DMS53 (cell line): ENCODE data around the gene NTRK2.
A peak's percentile ranks its signal among the peaks of the same experiment; 100 is the strongest.

Experiments used
- DNase-seq: peaks from one replicate; lab custom pipeline; 2025; lab: John Stamatoyannopoulos, UW

Gene NTRK2

DNA sequence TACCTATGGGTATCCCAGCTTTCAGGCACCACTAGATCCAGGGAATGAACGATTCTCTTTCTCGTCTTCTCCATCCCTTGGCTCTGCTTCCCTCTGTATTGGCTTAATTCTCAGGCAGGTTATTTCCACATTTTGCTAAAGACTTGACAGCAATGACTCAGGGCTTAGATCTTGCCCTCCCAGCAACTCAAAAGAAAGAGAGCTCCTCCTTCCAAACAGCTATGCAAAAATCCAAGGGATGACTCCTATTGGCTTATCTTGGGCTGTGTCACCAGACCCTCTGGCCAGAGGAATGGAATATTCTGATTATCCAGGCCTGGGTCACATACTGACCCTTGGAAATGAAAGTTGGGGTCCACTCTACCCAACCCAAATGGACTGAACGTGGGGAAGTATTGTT, 270.2 kb downstream of the NTRK2 start:
- no peak for DNase-seq

DNA sequence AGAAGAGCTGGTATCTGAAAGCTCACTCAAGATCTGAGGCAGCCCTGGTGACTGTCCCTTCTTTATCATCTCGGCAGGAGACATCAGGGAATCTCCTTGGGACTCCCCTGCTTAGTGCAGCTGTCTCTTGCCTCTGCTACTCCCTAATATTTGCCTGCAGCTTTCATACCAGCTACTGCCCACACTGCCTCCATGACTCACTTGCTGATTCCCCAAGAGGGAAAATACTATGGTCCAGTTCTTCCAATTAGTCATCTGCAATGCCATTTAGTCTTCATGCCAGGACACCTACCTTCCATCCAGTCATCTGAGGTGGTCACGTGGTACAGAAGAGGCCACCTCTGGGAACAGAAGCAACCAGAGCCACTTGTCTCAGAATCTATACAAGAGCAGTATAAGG, 270.8 kb downstream of the NTRK2 start:
- no peak for DNase-seq

DNA sequence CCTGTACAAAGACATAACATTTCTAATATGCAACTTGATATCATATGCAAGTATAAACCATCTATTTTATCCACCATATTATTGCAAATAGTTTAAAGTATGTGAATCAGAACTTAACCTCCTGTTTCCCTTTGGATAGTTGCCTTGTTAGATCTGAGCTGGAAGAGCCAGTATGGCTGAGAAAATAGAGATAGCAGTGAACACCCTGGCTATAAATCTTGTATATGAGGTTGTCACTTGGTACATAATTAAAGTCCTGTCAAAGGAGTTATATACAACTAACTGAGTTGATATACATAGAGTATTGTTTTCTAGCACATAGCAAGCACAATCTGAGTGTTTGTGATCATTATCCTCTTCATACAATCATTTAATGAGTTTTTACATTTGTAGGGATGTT, 272.3 kb downstream of the NTRK2 start:
- no peak for DNase-seq

GRCh38 chr9:84943482-84944050, 274.0 kb downstream of the NTRK2 start:
- no peak for DNase-seq

- no peak for DNase-seq
These were observed 276.5 kb downstream of the NTRK2 start for GRCh38 chr9:84945878-84946538.

- DNase-seq, result no peak
These were observed 278.0 kb downstream of the NTRK2 start for GRCh38 chr9:84947412-84947972.

DNA sequence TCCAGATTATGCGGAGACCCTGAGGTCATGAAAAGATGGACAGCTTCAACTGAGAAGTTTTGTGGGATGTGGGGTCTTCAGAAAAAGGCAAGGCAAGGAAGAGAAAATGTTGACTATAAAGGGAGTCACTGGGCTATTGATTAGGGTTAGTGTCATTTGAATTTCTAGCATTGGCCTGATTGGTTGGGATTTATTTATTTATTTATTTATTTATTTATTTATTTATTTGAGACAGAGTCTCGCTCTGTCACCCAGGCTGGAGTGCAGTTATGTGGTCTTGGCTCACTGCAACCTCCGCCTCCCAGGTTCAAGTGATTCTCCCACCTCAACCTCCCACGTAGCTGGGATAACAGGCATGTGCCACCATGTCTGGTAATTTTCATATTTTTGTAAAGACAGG, 279.7 kb downstream of the NTRK2 start:
- DNase-seq, result no peak

GRCh38 chr9:84949971-84950370, 280.4 kb downstream of the NTRK2 start:
- no peak for DNase-seq

DNA sequence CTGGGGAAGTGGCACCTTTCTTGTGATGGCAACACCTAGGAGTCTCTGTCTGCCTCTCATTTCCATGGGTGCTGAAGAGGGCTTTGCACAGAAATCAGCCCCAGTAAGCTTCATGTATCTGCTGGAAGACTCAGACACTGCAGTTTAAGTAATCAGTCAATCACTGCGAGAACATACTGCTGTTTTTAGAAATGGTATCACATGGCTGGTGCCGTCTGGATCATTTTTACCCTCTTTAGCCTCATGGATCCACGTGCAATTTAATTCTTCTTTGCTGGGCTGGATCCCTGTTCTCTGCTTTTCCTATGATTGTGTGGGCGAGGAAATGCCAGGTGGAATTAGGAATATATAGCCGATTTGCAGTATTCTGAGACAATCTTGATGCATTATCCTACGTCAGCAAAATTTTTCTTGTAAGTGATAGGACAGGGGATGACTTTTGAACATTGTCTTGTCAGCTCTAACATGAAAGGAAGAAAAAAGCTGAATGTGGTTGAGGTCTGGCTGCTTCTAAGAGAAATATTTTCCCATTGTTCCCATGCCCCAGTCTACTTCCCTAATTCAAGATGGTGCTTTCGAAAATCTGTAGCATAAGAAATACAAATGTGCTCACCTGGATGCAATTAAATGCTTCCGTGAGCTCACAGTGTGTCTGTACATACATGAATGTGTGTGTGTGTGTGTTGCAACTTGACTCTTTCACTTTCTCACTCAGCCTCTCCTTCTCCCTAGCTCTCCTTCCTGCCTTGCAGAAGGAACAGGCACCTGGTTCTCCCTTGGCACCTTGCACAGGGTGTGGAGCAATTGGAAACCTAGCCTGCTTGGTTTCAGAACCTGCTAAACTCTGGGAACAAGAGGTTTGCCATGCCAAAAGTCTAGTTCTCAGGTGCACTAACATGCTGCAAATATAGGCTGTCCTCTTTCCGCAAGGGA, 281.6 kb downstream of the NTRK2 start:
- DNase-seq, result no peak

DNA sequence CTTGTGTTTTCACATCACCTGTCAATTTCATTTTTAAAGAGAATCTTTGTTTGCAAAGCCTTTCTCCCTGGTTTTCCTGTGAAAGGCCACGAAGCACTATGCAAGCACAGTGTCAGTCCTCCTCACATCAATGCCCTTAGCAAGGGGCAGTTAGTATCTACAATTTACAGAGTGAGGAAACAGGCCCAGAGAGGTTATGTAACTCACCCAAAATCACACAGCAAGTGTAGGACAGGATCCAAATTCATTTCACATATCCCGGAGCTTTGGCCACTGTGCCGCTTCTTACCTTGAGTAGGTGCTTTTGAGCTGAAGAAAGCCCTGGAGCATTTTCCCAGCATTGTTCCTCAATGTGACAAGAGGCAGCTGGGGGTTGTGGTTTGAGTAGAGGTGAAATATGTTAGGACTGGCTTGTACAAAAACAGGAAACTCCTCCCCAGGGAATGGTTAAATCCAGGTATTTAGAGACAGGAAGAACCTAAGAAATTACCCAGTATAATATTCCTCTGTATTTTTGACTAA, 283.8 kb downstream of the NTRK2 start:
- DNase-seq, result no peak

GRCh38 chr9:84953797-84954705, 284.5 kb downstream of the NTRK2 start:
- peak; percentile 47 for DNase-seq

GRCh38 chr9:84955155-84955554, 285.6 kb downstream of the NTRK2 start:
- DNase-seq, result no peak

GRCh38 chr9:84955971-84956370, 286.4 kb downstream of the NTRK2 start:
- no peak for DNase-seq

DNA sequence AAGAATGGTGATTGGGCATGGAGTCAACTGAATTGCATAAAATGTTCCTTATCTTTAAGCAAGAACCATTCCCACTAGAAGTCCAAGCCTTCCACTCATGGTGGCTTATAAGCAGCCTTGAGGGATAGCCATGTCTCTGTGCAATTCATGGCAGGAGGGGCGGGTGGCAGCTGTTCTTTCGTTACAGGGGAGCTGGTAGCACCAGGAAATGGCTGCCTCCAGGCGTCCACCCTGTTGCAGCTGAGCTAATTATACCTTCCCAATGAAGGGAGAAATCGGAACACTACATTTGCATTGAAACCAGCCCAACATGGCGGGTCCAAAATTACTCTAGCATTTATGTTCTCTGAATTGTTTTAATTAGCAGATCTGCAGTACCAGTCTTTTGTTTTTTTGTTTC, 289.8 kb downstream of the NTRK2 start:
- DNase-seq, result no peak

- no peak for DNase-seq
These were observed 297.6 kb downstream of the NTRK2 start for GRCh38 chr9:84966876-84967830.

- no peak for DNase-seq
These were observed 299.6 kb downstream of the NTRK2 start for GRCh38 chr9:84969084-84969483.

- DNase-seq, result no peak
These were observed 300.2 kb downstream of the NTRK2 start for GRCh38 chr9:84969736-84970135.

- no peak for DNase-seq
These were observed 300.9 kb downstream of the NTRK2 start for GRCh38 chr9:84970432-84970831.

- no peak for DNase-seq
These were observed 302.0 kb downstream of the NTRK2 start for GRCh38 chr9:84971571-84971970.

- DNase-seq, result no peak
These were observed 304.7 kb downstream of the NTRK2 start for GRCh38 chr9:84974258-84974657.
